Dendritic cell treated with granulocyte-macrophage colony-stimulating factor and Interleukin-4, amounts not matched to agents 40 ng/mL and 50 ng/mL, for 4 days (primary cell): Measurements from ENCODE around the gene CELSR1.

Experiments used
- H3K27ac Mint-ChIP-seq: one replicate; pipeline ENCODE4 v1.8.0; 2022; ENCODE audit warnings: mild to moderate bottlenecking, mixed read lengths
- H3K27me3 Mint-ChIP-seq: one replicate; pipeline ENCODE4 v1.8.0; 2022; ENCODE audit warnings: mild to moderate bottlenecking, mixed read lengths
- H3K36me3 Mint-ChIP-seq: one replicate; pipeline ENCODE4 v1.8.0; 2022; ENCODE audit warnings: low read depth, mixed read lengths
- H3K4me1 Mint-ChIP-seq: one replicate; pipeline ENCODE4 v1.8.0; 2022; ENCODE audit warnings: low read depth, mixed read lengths
- H3K4me3 Mint-ChIP-seq: one replicate; pipeline ENCODE4 v1.8.0; 2022; ENCODE audit warnings: mild to moderate bottlenecking, moderate library complexity, mixed read lengths
- H3K9me3 Mint-ChIP-seq: one replicate; pipeline ENCODE4 v1.8.0; 2022; ENCODE audit warnings: mixed read lengths
- intact Hi-C: fragments of 100-400 bp; cut with micrococcal nuclease; formaldehyde crosslinking; loops from one replicate; pipeline ENCODE4 v1.15.0; 2022

The CELSR1 gene

GRCh38 chr22:46418827-46419226, 118.6 kb downstream of the CELSR1 start:
- Mint-ChIP-seq H3K36me3 (no peaks in the 10 kb centered on the region), H3K27me3 (no peaks in the 10 kb centered on the region), H3K9me3 (no peaks in the 10 kb centered on the region), H3K27ac (no peak overlapping the region), H3K4me3 (no peak overlapping the region), H3K4me1 (no peaks in the 10 kb centered on the region)
- intact Hi-C loops = no loop called here

- no peak overlapping the region for H3K27ac Mint-ChIP-seq
- intact Hi-C loops = no loop called here
Observed at GRCh38 chr22:46417769-46418168, 119.7 kb downstream of the CELSR1 start.

DNA sequence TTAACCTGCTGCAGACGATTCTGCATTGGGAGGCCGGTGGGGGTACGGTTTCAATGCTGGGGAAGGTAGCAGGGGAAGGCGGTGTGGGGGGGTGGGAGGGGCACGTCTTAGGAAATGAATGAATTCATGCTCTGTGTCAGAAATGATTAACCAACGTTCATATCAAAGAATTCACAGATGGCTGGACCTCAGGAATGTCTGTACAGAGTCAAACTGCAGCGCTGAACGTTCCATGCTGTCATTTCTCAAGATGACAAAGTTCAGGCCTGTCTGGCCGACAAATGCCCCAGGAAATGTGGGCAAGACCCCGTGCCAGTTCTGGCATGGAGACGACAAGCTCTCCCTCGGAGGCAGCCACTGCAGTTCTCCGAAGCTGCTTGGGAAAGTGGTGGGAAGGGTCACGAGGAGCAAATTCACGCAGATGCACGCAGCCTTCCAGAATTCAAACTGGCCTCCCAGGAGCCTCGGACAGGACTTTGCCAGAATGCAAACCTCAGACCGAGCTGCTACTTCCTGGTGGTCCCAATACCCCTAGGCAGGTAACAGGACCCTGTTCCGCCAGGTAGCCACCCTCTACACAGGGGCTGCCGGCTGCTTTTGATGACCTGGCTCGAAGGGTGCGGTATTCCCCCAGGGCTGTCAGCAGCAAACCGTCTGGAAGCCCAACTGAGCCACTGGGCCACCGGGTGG, 120.4 kb downstream of the CELSR1 start:
- no peaks in the 10 kb centered on the region for H3K9me3 Mint-ChIP-seq
- no peaks in the 10 kb centered on the region for H3K36me3 Mint-ChIP-seq
- H3K27me3 Mint-ChIP-seq = no peaks in the 10 kb centered on the region
- no peaks in the 10 kb centered on the region for H3K4me1 Mint-ChIP-seq
- intact Hi-C loops = no loop called here
- no peak overlapping the region for H3K4me3 Mint-ChIP-seq
- no peak overlapping the region for H3K27ac Mint-ChIP-seq

More at GRCh38 chr22:46417769-46418168, 119.7 kb downstream of the CELSR1 start:
- no peaks in the 10 kb centered on the region for H3K27me3 Mint-ChIP-seq
- H3K9me3 Mint-ChIP-seq = no peaks in the 10 kb centered on the region
- H3K4me1 Mint-ChIP-seq = no peaks in the 10 kb centered on the region
- no peak overlapping the region for H3K4me3 Mint-ChIP-seq
- no peaks in the 10 kb centered on the region for H3K36me3 Mint-ChIP-seq

GRCh38 chr22:46416520-46416871, 120.9 kb downstream of the CELSR1 start:
- Mint-ChIP-seq H3K4me1 (no peaks in the 10 kb centered on the region), H3K27me3 (no peaks in the 10 kb centered on the region), H3K27ac (no peak overlapping the region), H3K9me3 (no peaks in the 10 kb centered on the region), H3K4me3 (no peak overlapping the region), H3K36me3 (no peaks in the 10 kb centered on the region)
- intact Hi-C loops = no loop called here

DNA sequence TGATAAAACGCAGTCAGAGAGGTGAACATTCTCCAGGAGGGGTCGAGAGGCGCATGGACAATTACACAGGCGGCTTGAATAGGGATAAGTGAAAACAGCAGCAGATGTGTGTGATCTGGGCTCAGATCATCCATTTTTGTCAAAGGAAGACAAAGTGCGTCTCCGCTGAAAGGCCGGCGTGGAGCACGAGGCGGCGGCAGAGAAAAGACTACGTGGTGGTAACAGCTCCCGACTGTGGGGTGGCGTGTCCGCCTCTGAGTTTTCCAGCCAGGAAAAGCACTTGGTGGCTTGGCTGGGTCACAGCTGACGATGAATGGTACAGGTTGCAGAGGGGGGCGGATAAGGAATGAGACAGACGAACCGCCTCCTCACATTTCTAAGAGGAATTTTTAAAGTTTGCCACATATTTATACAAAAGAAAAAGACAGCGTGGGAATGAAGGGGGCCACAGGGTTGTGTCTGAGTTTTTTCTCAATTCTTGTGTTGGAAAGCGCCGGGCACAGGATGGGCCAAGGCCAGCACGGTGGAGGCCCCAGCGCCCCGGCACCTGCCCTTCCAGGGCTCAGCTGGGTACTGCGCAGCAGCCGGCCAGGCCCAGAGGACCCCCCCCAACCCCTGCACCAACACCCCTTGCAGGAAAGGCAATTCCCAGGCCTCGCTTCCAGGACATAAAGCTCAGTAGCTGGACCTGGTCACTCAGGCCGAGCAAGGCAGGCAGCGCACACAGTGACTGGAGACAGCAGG, 121.5 kb downstream of the CELSR1 start:
- Mint-ChIP-seq H3K4me1 (no peaks in the 10 kb centered on the region), H3K27me3 (no peaks in the 10 kb centered on the region), H3K27ac (no peak overlapping the region), H3K4me3 (no peak overlapping the region), H3K36me3 (no peaks in the 10 kb centered on the region), H3K9me3 (no peaks in the 10 kb centered on the region)
- intact Hi-C loops = no loop called here

DNA sequence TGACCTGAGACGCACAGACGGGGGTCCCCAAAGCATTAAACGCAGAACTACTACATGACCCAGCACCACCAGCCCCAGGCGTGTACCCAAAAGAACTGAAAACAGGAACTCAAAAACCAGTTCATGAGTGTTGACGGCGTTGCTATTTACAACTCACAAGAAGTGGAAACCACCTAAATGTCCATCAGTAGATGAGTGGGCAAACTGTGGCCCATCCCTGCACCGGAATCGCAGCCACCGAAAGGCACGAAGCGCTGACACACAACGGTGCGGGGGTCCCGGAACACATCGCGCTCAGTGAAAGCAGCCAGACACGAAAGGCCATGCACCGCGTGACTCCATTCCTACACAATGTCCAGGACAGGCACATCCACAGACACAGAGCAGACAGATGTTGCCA, 122.7 kb downstream of the CELSR1 start:
- Mint-ChIP-seq H3K4me3 (no peak overlapping the region), H3K36me3 (no peaks in the 10 kb centered on the region), H3K9me3 (no peaks in the 10 kb centered on the region), H3K27me3 (no peaks in the 10 kb centered on the region), H3K27ac (no peak overlapping the region), H3K4me1 (no peaks in the 10 kb centered on the region)
- intact Hi-C loops = no loop called here

DNA sequence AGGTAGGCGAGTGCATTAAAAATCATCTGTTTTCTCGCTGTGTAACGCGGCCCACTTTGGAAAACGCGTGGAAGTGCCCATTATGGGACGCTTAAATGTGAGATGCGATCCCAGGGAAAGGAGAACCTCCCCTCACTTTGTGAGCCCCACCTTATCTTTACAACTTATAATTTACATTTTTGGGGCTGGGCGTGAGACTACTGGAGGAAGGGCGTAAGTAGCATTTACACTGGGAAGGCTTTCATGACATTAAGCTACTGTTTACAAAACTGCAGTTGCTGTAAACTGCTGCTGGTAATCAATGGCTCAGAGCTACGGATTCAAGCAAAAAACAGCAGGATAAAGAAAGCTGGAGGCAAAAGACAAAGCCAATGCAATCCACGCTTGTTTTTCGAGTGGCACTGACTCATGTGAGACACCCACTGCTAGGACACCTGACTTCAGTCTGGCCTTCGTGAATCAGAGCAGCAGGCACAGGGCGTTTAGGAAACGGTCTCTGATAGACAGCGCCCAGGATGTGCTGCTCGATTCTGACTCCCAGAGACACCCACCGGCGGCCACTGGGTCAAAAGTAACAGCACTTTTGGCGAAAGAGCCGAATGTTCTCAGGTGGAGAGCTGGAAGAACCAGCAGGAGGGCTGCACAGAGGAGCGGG, 123.6 kb downstream of the CELSR1 start:
- Mint-ChIP-seq H3K36me3 (no peaks in the 10 kb centered on the region), H3K9me3 (no peaks in the 10 kb centered on the region), H3K27me3 (no peaks in the 10 kb centered on the region), H3K4me3 (no peak overlapping the region), H3K4me1 (no peaks in the 10 kb centered on the region), H3K27ac (no peak overlapping the region)
- intact Hi-C loops = no loop called here

DNA sequence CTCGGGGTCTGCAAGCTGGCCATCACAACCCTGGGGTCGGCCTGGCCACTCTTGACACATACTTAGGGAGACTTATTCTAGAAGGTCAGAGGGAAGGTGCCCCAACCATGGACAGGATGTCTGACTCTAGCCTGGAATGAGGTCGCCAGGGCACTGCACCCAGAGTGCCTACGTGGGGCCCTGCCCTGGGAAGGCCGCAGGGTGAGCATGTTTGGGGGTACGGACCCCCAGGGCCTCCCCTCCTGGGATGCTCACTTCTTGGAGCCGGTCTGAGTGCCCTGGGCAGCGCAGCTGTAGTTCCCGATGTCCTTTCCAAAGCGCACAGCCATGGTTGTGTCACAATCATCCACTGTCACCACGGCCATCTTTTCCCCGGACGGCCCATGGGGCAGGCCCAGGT, 126.1 kb downstream of the CELSR1 start:
- intact Hi-C loops = no loop called here
- no peak overlapping the region for H3K4me3 Mint-ChIP-seq
- no peaks in the 10 kb centered on the region for H3K27me3 Mint-ChIP-seq
- H3K27ac Mint-ChIP-seq = no peak overlapping the region
- H3K36me3 Mint-ChIP-seq = no peaks in the 10 kb centered on the region
- no peaks in the 10 kb centered on the region for H3K9me3 Mint-ChIP-seq
- no peaks in the 10 kb centered on the region for H3K4me1 Mint-ChIP-seq

DNA sequence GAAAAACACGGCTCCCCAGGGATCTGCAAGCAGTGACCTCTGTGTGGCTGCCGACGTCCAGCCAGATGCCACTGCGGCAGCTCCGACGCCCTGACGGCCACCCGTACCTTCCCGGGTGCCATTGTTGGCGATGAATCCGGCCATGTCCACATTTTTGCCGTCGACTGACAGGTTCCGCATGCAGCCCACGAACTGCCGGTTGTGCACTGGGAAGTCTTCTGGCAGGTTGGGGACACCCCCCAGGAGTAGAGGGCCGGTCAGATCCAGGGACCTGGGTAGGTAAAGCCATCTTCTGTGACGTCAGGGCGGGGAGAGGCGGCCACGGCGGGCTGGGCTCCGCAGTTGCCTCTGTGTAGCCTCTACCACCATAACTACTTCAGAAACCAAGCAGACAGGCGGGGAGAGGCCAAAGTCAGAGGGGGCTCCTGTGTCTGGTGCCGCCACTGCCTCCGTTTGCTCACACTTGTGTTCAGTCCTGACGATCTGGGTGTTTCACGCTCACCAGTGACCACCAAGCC, 127.1 kb downstream of the CELSR1 start:
- H3K27ac Mint-ChIP-seq = no peak overlapping the region
- H3K36me3 Mint-ChIP-seq = no peaks in the 10 kb centered on the region
- H3K4me1 Mint-ChIP-seq = no peaks in the 10 kb centered on the region
- no peaks in the 10 kb centered on the region for H3K9me3 Mint-ChIP-seq
- intact Hi-C loops = no loop called here
- no peaks in the 10 kb centered on the region for H3K27me3 Mint-ChIP-seq
- no peak overlapping the region for H3K4me3 Mint-ChIP-seq

- intact Hi-C loops = no loop called here
- Mint-ChIP-seq H3K4me1 (no peaks in the 10 kb centered on the region), H3K4me3 (no peak overlapping the region), H3K27me3 (no peaks in the 10 kb centered on the region), H3K36me3 (no peaks in the 10 kb centered on the region), H3K9me3 (no peaks in the 10 kb centered on the region), H3K27ac (no peak overlapping the region)
Observed at GRCh38 chr22:46409631-46410210, 127.7 kb downstream of the CELSR1 start.

- Mint-ChIP-seq H3K9me3 (no peaks in the 10 kb centered on the region), H3K4me3 (no peak overlapping the region), H3K27ac (no peak overlapping the region), H3K36me3 (no peaks in the 10 kb centered on the region), H3K4me1 (no peaks in the 10 kb centered on the region), H3K27me3 (no peaks in the 10 kb centered on the region)
- intact Hi-C loops = no loop called here
Observed at GRCh38 chr22:46408568-46409506, 128.6 kb downstream of the CELSR1 start.

- intact Hi-C loops = no loop called here
- Mint-ChIP-seq H3K4me3 (no peak overlapping the region), H3K9me3 (no peaks in the 10 kb centered on the region), H3K36me3 (no peaks in the 10 kb centered on the region), H3K27me3 (no peaks in the 10 kb centered on the region), H3K4me1 (no peaks in the 10 kb centered on the region), H3K27ac (no peak overlapping the region)
Observed at GRCh38 chr22:46407748-46408147, 129.7 kb downstream of the CELSR1 start.

- Mint-ChIP-seq H3K36me3 (no peaks in the 10 kb centered on the region), H3K27ac (no peak overlapping the region), H3K4me1 (no peaks in the 10 kb centered on the region), H3K27me3 (peaks cover under 1% of the 10 kb centered on the region), H3K4me3 (no peak overlapping the region), H3K9me3 (no peaks in the 10 kb centered on the region)
- intact Hi-C loops = no loop called here
Observed at GRCh38 chr22:46406791-46407190, 130.6 kb downstream of the CELSR1 start.
